Epithelial cell of proximal tubule (primary cell): ENCODE results near the gene CHST1. TPM values are rescaled to one million over a fixed set of nuclear protein-coding genes. Genes with fewer than 3 reads are reported as not detected.

Source experiments
- DNase-seq: peaks from one replicate; pipeline ENCODE4 v3.0.0-alpha.2; 2011; ENCODE audit warnings: low read depth
- H3K4me3 ChIP-seq: 2 replicates; pipeline ENCODE4 v1.5.1; 2011; ENCODE audit warnings: low read depth, mild to moderate bottlenecking, low read length
- total RNA-seq: library from RNA; depleted of rRNA; stranded (reverse); fragments of >200 nt; gene quantifications from 2 replicates; pipeline ENCODE4 v1.2.3, GENCODE V29; 2015
- TF ChIP-seq, protein P1 (sequence below): conservative IDR thresholded peaks from 2 replicates; pipeline ENCODE4 v1.5.1; 2012; ENCODE audit warnings: low read depth, mild to moderate bottlenecking, low read length

CHST1 gene
- total RNA-seq, 1 donor from 2014 or later, result 1.5 TPM

DNA sequence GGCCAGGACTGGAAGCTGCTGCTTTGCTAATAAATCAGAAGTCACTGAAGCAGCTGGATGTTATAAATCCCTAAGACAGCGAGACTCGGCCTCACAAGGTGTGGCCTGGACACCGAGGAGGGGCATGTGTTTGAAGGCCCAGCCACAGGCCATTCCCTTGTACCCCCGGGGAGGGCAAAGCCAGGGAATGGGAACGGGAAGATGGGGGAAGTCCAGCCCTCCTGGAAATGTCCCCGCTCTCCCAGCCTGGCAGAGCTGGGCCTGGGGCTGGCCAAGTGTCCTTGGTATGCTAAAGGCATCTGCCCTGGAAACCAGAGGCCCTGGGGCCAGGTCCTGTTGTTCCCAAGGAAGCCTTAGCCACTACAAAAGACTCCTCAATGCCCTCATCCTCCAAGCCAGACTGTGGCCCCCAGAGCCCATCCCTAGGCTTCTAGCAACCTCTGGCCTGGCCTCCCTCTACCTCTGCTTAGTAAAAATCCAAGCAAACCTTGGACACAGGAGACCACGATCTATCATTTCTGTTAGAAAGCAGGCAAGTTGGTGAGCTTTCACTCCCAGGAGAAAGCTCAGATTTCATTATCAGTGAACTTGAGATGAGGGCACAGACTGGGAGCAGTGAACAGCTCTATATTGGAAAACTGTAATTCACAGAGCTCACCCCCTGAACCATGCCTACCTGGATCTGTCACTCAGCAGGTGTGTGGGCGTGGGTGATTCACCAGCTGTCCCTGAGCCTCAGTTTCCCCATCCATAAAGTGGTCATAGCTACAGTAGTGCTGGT is 11.0 kb downstream of the CHST1 start:
- TF ChIP-seq, protein P1, sequence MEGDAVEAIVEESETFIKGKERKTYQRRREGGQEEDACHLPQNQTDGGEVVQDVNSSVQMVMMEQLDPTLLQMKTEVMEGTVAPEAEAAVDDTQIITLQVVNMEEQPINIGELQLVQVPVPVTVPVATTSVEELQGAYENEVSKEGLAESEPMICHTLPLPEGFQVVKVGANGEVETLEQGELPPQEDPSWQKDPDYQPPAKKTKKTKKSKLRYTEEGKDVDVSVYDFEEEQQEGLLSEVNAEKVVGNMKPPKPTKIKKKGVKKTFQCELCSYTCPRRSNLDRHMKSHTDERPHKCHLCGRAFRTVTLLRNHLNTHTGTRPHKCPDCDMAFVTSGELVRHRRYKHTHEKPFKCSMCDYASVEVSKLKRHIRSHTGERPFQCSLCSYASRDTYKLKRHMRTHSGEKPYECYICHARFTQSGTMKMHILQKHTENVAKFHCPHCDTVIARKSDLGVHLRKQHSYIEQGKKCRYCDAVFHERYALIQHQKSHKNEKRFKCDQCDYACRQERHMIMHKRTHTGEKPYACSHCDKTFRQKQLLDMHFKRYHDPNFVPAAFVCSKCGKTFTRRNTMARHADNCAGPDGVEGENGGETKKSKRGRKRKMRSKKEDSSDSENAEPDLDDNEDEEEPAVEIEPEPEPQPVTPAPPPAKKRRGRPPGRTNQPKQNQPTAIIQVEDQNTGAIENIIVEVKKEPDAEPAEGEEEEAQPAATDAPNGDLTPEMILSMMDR, result no peak
- no peak for DNase-seq
- H3K4me3 ChIP-seq, result no peak overlapping the region

DNA sequence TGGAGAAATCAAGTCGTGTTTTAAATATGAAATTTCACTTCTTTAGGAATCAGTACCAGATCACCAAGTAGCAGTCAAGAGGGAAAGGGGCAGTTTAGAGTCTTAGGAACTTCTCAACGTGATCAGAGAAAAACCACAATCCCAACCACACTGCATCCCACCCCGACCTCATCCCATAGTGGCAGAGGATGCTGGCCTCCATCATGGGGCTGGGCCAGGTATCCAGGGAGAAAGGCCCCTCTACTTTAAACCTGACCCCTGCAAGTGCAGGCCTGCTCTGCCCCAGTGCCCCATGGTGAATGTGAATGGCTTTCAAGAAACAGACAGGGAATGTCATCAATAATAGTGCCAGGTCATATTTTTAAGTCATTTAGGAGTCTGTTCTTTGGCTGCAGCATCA is 12.1 kb downstream of the CHST1 start:
- H3K4me3 ChIP-seq, result no peak overlapping the region
- no peak for DNase-seq
- TF ChIP-seq, protein P1, result no peak

DNA sequence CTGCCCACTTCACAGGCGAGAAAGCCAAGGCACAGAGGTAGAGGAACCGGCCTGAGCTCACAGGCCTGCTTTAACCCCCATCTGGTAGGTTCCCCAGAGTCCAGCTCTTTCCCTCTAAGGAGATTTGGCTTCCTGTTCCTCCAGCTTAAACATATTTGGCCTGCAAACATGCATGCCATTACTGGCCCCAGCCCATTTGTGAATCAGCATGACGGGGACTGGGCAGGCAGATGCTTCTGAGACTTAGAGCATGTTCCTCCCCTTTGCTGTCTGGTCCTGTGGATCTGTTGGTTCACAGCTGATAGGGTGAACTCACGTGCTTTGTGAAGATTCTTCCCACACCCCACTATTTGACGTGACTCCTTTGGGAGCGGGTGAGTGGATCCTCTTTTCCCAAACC is 12.6 kb downstream of the CHST1 start:
- no peak overlapping the region for H3K4me3 ChIP-seq
- TF ChIP-seq, protein P1, result no peak
- no peak for DNase-seq

DNA sequence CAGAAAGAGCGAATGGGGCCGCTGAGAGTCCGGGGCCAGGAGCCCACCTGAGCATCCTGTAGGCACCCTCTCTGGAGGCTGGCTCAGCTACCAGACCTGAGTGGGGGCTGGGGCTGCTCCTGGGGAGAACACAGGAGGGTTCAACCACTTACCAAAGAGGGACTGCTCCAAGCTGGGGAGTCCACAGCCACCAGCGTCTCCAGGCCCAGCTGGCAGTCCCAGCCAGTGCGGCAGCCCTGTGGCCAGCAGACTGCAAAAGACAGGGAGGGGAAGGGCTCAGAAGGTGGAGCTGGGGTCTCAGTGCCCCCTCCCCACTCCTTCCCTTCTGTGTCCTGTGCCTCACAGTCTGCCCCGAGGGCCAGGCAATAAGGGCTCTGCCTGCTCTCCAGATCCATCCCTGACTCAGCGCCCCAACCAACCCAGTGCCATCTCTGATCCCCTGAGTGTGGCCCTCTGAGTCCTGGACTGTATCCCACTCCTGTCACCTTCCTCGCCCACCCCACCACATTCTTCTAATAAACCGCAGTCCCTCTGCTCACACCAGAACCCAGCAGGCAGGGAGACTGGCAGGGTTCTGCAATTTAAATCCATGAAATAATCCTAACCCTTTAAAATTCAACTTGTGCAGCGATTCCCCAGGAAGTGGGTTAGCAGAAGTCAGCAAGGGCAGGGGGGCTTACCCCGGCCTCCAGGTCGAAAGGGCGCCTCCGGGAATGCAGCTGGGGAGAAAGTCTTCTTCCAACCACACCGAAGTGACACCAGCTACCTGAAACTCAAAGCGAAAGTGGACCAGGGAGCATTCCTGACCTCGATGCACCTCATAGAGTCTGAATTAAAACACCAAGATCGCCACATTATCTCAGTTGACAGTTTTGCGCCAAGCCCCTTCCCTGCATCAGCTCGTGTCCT is 13.3 kb downstream of the CHST1 start:
- TF ChIP-seq, protein P1, result no peak
- no peak for DNase-seq
- H3K4me3 ChIP-seq, result no peak overlapping the region

DNA sequence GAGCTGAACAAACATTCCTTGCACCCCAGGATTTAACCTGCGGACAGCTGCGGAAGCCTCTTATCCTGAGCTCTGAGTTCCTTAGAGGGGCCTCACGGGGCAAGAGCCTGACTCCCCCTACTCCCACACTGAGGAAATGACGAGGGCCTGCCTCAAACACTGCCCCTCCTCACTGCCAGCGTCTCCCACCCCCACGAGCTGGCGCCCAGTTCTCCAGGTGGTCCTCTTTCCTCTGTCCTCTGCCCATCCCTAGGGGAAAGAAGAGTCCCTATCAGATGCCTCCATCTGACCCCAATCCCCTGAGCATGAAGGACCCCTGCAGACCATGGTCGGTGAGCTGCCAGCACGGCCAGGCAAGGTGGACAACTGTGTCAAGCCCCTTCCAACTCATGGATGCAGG is 14.3 kb downstream of the CHST1 start:
- DNase-seq, result no peak

DNA sequence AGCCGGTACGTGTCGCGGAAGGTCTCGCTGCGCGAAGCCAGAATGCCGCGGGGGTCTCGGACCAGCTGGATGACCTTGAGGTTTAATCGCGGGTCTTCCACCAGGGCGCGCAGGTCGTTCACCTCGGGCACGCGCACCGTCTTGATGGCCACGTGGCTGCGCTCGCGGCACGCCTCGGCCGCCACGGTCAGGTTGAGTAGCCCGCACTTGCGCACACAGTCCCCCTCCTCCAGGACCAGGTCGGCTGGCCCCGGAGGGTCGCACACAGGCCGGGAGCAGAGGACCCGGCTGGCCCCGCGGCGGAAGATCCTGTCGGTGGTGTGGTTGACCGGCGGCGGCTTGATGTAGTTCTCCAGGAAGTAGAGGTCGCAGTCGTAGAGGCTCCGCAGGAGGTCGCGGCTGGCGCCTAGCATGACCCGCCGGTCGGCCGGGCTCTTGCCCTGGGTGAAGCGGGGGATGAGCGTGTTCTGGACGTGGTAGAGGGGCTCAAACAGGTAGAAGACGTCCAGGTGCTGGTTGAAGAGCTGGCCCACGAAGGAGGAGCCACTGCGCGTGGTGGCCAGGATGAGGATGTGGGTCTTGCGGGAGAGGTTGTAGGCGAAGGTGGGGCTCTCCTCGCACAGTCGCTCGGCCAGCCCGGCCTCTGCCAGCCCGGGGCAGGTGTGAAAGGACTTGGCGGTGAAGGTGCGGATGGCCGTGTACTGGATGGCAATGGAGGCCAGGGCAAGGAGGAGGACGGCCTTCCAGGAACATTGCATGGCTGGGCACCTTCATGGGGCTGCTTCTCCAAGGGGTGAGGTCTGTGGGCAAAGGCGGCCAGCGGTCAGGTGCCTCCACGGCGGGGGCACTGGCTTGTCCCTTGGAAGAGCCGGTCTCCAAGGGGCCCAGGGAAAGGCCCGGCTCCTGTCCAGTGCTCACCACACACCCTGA is 15.0 kb downstream of the CHST1 start:
- no peak for DNase-seq
- TF ChIP-seq, protein P1, result no peak
- H3K4me3 ChIP-seq, result no peak overlapping the region

More for the DNA sequence above, 14.3 kb downstream of the CHST1 start:
- TF ChIP-seq, protein P1, result no peak
- no peak overlapping the region for H3K4me3 ChIP-seq
